Hepatocyte (in vitro differentiated cells): ENCODE measurements around the gene IAH1. TPM values are rescaled to one million over a fixed set of nuclear protein-coding genes. Genes with fewer than 3 reads are reported as not detected.

Experiments
- DNase-seq: peaks from one replicate; pipeline ENCODE4 v3.0.0-alpha.2; 2016; ENCODE audit warnings: low spot score
- H2AFZ ChIP-seq: fragments of 200-600 bp; sonication (generic); 2 replicates; pipeline ENCODE4 v1.6.0; 2016; ENCODE audit warnings: antibody characterized with exemption, mild to moderate bottlenecking
- H3K27ac ChIP-seq: fragments of 200-600 bp; sonication (generic); 2 replicates; pipeline ENCODE4 v1.5.1; 2016; ENCODE audit warnings: mild to moderate bottlenecking
- H3K27me3 ChIP-seq: fragments of 200-600 bp; sonication (generic); 2 replicates; pipeline ENCODE4 v1.6.1; 2016
- H3K36me3 ChIP-seq: fragments of 200-600 bp; sonication (generic); replicated peaks from 2 replicates; pipeline ENCODE4 v1.5.1; 2016; ENCODE audit warnings: low read depth; ENCODE audit not compliant: insufficient read depth
- H3K4me1 ChIP-seq: fragments of 200-600 bp; sonication (generic); 2 replicates; pipeline ENCODE4 v1.5.1; 2016; ENCODE audit warnings: mild to moderate bottlenecking, moderate library complexity; ENCODE audit not compliant: insufficient read depth
- H3K4me2 ChIP-seq: fragments of 200-600 bp; sonication (generic); 2 replicates; pipeline ENCODE4 v1.6.0; 2016
- H3K4me3 ChIP-seq: fragments of 200-600 bp; sonication (generic); 2 replicates; pipeline ENCODE4 v1.5.1; 2016; ENCODE audit warnings: mild to moderate bottlenecking
- H3K79me2 ChIP-seq: fragments of 200-600 bp; sonication (generic); 2 replicates; pipeline ENCODE4 v1.6.0; 2017; ENCODE audit warnings: mild to moderate bottlenecking
- H3K9me2 ChIP-seq: fragments of 200-600 bp; sonication (generic); replicated peaks from 2 replicates; pipeline ENCODE4 v1.6.0; 2017; ENCODE audit warnings: mild to moderate bottlenecking; ENCODE audit not compliant: insufficient read depth
- H3K9me3 ChIP-seq: fragments of 200-600 bp; sonication (generic); 2 replicates; pipeline ENCODE4 v1.5.1; 2016; ENCODE audit warnings: low read depth, mild to moderate bottlenecking
- H4K20me1 ChIP-seq: fragments of 200-600 bp; sonication (generic); 2 replicates; pipeline ENCODE4 v1.6.0; 2016; ENCODE audit warnings: mild to moderate bottlenecking; ENCODE audit not compliant: insufficient read depth, poor library complexity, severe bottlenecking
- EZH2 ChIP-seq: fragments of 200-600 bp; sonication (generic); IDR thresholded peaks from 2 replicates; pipeline ENCODE4 v1.6.1; 2016; ENCODE audit warnings: antibody characterized with exemption, mild to moderate bottlenecking, borderline replicate concordance
- EZH2phosphoT487 ChIP-seq: fragments of 200-600 bp; sonication (generic); IDR thresholded peaks from one replicate; pipeline ENCODE4 v1.6.1; 2018; ENCODE audit warnings: antibody characterized with exemption, mild to moderate bottlenecking, low read depth, moderate library complexity; ENCODE audit not compliant: unreplicated experiment, severe bottlenecking
- WGBS: methylation state at CpG from one replicate; pipeline ENCODE4 v1.1.6; 2016; ENCODE audit warnings: low lambda C conversion rate; ENCODE audit errors: missing lambda C conversion rate; 5-methylcytosine and 5-hydroxymethylcytosine counted together
- polyA plus RNA-seq: library from polyadenylated mRNA; unstranded; fragments of >200 nt; fragmentation: Nextera tagmentation; extraction: Ambion mirVana; gene quantifications from 2 replicates; pipeline ENCODE4 v1.2.1, GENCODE V29; 2016
- total RNA-seq: library from RNA; depleted of rRNA; stranded (reverse); fragments of >200 nt; gene quantifications from 2 replicates; pipeline ENCODE4 v1.2.3, GENCODE V29; 2014
- TF ChIP-seq, protein P1 (sequence below): fragments of 200-600 bp; sonication (generic); IDR thresholded peaks from 2 replicates; pipeline ENCODE4 v1.5.1; 2016; ENCODE audit warnings: antibody characterized with exemption, mild to moderate bottlenecking; ENCODE audit not compliant: poor library complexity

IAH1 gene
- total and polyA plus RNA-seq, 2 experiments from 2014 or later, result 44.2 to 46.7 TPM

DNA sequence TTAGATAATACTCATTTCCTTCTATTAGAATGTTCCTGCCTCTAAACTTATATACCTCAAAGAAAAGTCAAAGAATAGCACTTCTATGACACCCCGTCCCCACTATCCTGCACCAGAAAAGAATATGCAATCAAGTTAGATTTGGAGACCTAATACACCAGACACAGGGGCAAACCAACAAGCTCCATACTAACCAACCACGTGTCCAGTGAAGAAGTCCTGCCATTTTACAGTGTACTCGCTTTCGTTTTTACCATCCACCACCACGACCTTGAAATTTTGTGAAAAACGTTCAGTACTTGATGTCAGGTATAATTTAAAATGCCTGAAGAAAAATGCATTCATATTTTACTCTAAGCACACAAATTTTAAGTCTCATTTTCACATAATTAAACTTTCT is 62.2 kb downstream of the IAH1 start:
- H3K36me3 ChIP-seq, result no peaks in the 10 kb centered on the region
- peaks cover 43% of the 10 kb centered on the region for H3K79me2 ChIP-seq
- no peak for DNase-seq
- no peak overlapping the region for H3K4me3 ChIP-seq
- H4K20me1 ChIP-seq, result no peaks in the 10 kb centered on the region
- H3K27me3 ChIP-seq, result no peaks in the 10 kb centered on the region
- no peaks in the 10 kb centered on the region for H3K9me2 ChIP-seq
- H3K27ac ChIP-seq, result no peak overlapping the region
- TF ChIP-seq EZH2phosphoT487 (no peak), EZH2 (no peak)
- TF ChIP-seq, protein P1, sequence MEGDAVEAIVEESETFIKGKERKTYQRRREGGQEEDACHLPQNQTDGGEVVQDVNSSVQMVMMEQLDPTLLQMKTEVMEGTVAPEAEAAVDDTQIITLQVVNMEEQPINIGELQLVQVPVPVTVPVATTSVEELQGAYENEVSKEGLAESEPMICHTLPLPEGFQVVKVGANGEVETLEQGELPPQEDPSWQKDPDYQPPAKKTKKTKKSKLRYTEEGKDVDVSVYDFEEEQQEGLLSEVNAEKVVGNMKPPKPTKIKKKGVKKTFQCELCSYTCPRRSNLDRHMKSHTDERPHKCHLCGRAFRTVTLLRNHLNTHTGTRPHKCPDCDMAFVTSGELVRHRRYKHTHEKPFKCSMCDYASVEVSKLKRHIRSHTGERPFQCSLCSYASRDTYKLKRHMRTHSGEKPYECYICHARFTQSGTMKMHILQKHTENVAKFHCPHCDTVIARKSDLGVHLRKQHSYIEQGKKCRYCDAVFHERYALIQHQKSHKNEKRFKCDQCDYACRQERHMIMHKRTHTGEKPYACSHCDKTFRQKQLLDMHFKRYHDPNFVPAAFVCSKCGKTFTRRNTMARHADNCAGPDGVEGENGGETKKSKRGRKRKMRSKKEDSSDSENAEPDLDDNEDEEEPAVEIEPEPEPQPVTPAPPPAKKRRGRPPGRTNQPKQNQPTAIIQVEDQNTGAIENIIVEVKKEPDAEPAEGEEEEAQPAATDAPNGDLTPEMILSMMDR, result no peak
- no peak overlapping the region for H2AFZ ChIP-seq
- H3K4me2 ChIP-seq, result no peak overlapping the region
- no peaks in the 10 kb centered on the region for H3K4me1 ChIP-seq
- 95% methylated on average over 6 of the region's 6 CpGs for WGBS
- H3K9me3 ChIP-seq, result no peaks in the 10 kb centered on the region

DNA sequence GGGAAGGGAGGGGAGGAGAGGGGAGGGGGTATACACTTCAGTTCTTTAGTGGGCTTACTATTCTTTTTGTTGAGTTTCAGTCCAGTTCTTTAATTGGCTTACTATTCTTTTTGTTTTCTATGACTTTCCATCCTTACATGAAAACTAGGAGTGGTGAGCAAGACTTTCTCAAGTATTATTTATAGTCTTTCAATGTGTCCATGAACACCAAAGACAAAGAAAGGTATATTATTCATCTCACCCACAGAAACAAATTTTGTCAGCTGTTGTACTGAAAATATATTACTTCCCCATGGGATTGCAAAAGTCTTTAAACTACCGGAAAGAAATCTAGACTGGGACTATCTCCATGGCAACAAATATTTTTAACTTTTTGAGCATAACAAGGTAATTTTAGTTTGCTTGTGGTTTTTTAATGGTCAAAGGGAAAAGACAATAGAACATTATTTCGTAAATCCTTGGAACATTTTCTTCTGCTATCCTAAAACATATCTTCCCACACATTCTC is 63.7 kb downstream of the IAH1 start:
- Histone ChIP-seq H2AFZ (no peak overlapping the region), H3K4me1 (no peaks in the 10 kb centered on the region), H3K27me3 (no peaks in the 10 kb centered on the region), H3K4me3 (no peak overlapping the region), H3K4me2 (no peak overlapping the region), H3K9me3 (no peaks in the 10 kb centered on the region), H3K36me3 (no peaks in the 10 kb centered on the region), H4K20me1 (peaks cover 8% of the 10 kb centered on the region), H3K79me2 (peaks cover 59% of the 10 kb centered on the region), H3K9me2 (no peaks in the 10 kb centered on the region), H3K27ac (no peak overlapping the region)
- TF ChIP-seq, protein P1, result no peak
- TF ChIP-seq EZH2, result no peak
- TF ChIP-seq EZH2phosphoT487, result no peak
- WGBS, result 78% methylated on average over 2 of the region's 2 CpGs
- no peak for DNase-seq

Other genes starting within 250 kb of the IAH1 start
- gene ITGB1BP1, start 51.0 kb upstream of the IAH1 start, total RNA-seq, result 17.4 and 22.7 TPM in 2 replicates
- 51.8 and 65.2 TPM in 2 replicates for gene ITGB1BP1, start 51.0 kb upstream of the IAH1 start, polyA plus RNA-seq
- gene CPSF3, start 50.9 kb upstream of the IAH1 start, total RNA-seq, result 38.7 and 39.1 TPM in 2 replicates
- 21.5 and 23.9 TPM in 2 replicates for gene CPSF3, start 50.9 kb upstream of the IAH1 start, polyA plus RNA-seq
- 19.5 and 30.2 TPM in 2 replicates for gene ADAM17, start 81.3 kb downstream of the IAH1 start, total RNA-seq
- 20.5 and 22.0 TPM in 2 replicates for gene ADAM17, start 81.3 kb downstream of the IAH1 start, polyA plus RNA-seq
- gene YWHAQ, start 156.4 kb downstream of the IAH1 start, total RNA-seq, result 302 and 327 TPM in 2 replicates
- 361 and 368 TPM in 2 replicates for gene YWHAQ, start 156.4 kb downstream of the IAH1 start, polyA plus RNA-seq